ENCODE measurements around the gene USP43. TPM values are rescaled to one million over a fixed set of nuclear protein-coding genes. Genes with fewer than 3 reads are reported as not detected.

USP43 gene
- total RNA-seq, 1 donor from 2014 or later = 7.0 TPM

Other genes with a start within 250 kb of the USP43 start
- gene STX8, start 69.7 kb upstream of the USP43 start, total RNA-seq = 54.4 and 54.8 TPM in 2 replicates
- not detected in 2 replicates for gene CFAP52, start 68.9 kb upstream of the USP43 start, total RNA-seq
- not detected in 2 replicates for gene DHRS7C, start 146.1 kb downstream of the USP43 start, total RNA-seq
- not detected in 2 replicates for gene GSG1L2, start 176.6 kb downstream of the USP43 start, total RNA-seq
- 0.17 and 0.41 TPM in 2 replicates for gene GLP2R, start 180.4 kb downstream of the USP43 start, total RNA-seq

Data from astrocyte (in vitro differentiated cells and primary cell).